MM.1S (cell line): Measurements from ENCODE around the gene PDE6A.

Experiments
- CTCF ChIP-seq: fragments of 300-600 bp; sonication (generic); IDR thresholded peaks from 2 replicates; pipeline ENCODE4 v1.5.1; 2016; ENCODE audit warnings: antibody characterized with exemption, low read length, mixed read lengths
- EZH2phosphoT487 ChIP-seq: fragments of 300-600 bp; sonication (generic); IDR thresholded peaks from 2 replicates; pipeline ENCODE4 v1.6.1; 2018; ENCODE audit warnings: antibody characterized with exemption, low read length

GRCh38 chr5:149904977-149905376 is 39.6 kb downstream of the PDE6A start:
- TF ChIP-seq EZH2phosphoT487: no peak
- TF ChIP-seq CTCF: no peak
